ENCODE measurements around the gene UPK1A. TPM values are rescaled to one million over a fixed set of nuclear protein-coding genes. Genes with fewer than 3 reads are reported as not detected.
A peak's percentile ranks its signal among the peaks of the same experiment; 100 is the strongest.

UPK1A gene
- total and polyA plus RNA-seq, 10 of the 15 experiments (the other 5 are each of a cell fraction or from before 2014, with no cell fraction given) = 0.15 to 1.9 (median 0.26) TPM; not detected in 7

- TF ChIP-seq ZNF592 (IDR thresholded peaks at IDR 0.05) = no peak
- TF ChIP-seq ZNF24 (IDR thresholded peaks at IDR 0.05) = 0 out of 2 replicates have a peak, but pooled peaks have one; percentile 47
- no peak for TF ChIP-seq ZBTB11 (CRISPR knock-in tag; IDR thresholded peaks at IDR 0.05)
- peak; percentile 26 for TF ChIP-seq POLR2A (IDR thresholded peaks at IDR 0.05; ENCODE audit: low read depth, low read length)
- no peak for TF ChIP-seq POU2F2 (IDR thresholded peaks at IDR 0.05; ENCODE audit: borderline replicate concordance, low read depth, low read length)
- TF ChIP-seq SIX5 (IDR thresholded peaks at IDR 0.05; ENCODE audit: low read depth, low read length, severe bottlenecking) = peak; percentile 1
- no peak for TF ChIP-seq ZNF217 (IDR thresholded peaks at IDR 0.05)
- peak; percentile 70 for TF ChIP-seq HCFC1 (IDR thresholded peaks at IDR 0.05; ENCODE audit: low read length)
- peak; percentile 86 for TF ChIP-seq POLR2AphosphoS2 (IDR thresholded peaks at IDR 0.05; ENCODE audit: low read depth, low read length)
- TF ChIP-seq ETV6 (conservative IDR thresholded peaks at IDR 0.05 in 1 of 2, IDR thresholded peaks at IDR 0.05 in 1 of 2; ENCODE audit: borderline replicate concordance in 1 of 2, low read depth in 1 of 2) = no peak
- TF ChIP-seq ZNF274 (IDR thresholded peaks at IDR 0.05; ENCODE audit: insufficient read depth, insufficient read length) = no peak
- peak; percentile 84 for TF ChIP-seq KLF5 (IDR thresholded peaks at IDR 0.05; ENCODE audit: partially characterized antibody)
- peak; percentile 65; the same call in 1 of the 2 replicates for TF ChIP-seq NR2F1 (conservative IDR thresholded peaks at IDR 0.05)
- TF ChIP-seq PKNOX1 (IDR thresholded peaks at IDR 0.05) = no peak
- no peak for TF ChIP-seq TAF1 (IDR thresholded peaks at IDR 0.05; ENCODE audit: borderline replicate concordance, low read depth, low read length)
- no peak for TF ChIP-seq ZNF207 (IDR thresholded peaks at IDR 0.05; ENCODE audit: borderline replicate concordance)
- TF ChIP-seq ATF7 (IDR thresholded peaks at IDR 0.05; ENCODE audit: low read depth) = no peak
- peak; percentile 55 for TF ChIP-seq RUNX3 (IDR thresholded peaks at IDR 0.05; ENCODE audit: low read length)
- TF ChIP-seq CREM (IDR thresholded peaks at IDR 0.05; ENCODE audit: low read depth) = peak; percentile 84; the same call in 1 of the 2 replicates
- peak; percentile 75; the same call in 1 of the 2 replicates for TF ChIP-seq GABPA (IDR thresholded peaks at IDR 0.05; ENCODE audit: low read depth)
- TF ChIP-seq ATF3 (IDR thresholded peaks at IDR 0.05; ENCODE audit: borderline replicate concordance, extremely low read depth, low read depth, low read length) = peak; percentile 24; the same call in 1 of the 2 replicates
- 0 out of 2 replicates have a peak, but pooled peaks have one; percentile 56 for TF ChIP-seq TCF3 (IDR thresholded peaks at IDR 0.05; ENCODE audit: borderline replicate concordance, insufficient read depth, low read depth, low read length)
- no peak for TF ChIP-seq NBN (IDR thresholded peaks at IDR 0.05)
Measured at GRCh38 chr19:35717665-35718344, 51.5 kb downstream of the UPK1A start, which contains the start of gene KMT2B (continued).
